GM21576 (cell line): ENCODE data around the gene MYH3.

Experiments
- ATAC-seq: cut with Tn5 transposase; IDR thresholded peaks from one replicate; pipeline ENCODE4 v1.9.1; 2021; ENCODE audit warnings: mild to moderate bottlenecking, moderate library complexity; ENCODE audit not compliant: unreplicated experiment

Gene MYH3

GRCh38 chr17:10649602-10650001 is 7.5 kb downstream of the MYH3 start:
- no peak for ATAC-seq

- ATAC-seq: no peak
Observed at GRCh38 chr17:10648956-10649355, 8.2 kb downstream of the MYH3 start.

- ATAC-seq: no peak
Observed at GRCh38 chr17:10648381-10648780, 8.7 kb downstream of the MYH3 start.

DNA sequence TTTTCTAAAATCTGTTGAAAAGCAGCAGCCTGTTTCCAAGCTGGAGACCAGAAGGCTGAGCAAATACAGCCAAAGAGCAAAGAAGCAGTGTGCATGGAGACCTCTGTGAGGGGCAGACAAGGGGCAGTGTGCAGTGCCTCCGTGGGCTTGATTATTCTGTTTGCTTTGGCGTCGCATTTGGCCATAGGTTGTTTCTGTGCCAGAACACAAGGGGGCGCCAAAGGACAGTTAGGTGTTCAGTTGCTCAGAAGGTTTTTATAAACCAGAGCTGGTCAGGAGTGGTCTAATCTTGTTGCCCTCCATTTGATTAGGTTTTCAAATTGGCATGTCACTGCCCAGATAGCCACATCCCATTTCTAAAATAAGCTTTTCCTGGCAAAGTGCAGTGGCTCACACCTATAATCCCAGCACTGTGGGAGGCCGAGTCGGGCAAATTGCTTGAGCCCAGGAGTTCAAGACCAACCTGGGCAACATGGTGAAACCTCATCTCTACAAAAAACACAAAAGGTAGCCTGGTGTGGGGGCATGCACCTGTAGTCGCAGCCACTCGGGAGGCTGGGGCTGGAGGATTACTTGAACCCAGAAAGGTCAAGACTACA is 10.6 kb downstream of the MYH3 start:
- ATAC-seq: peak; percentile 56

GRCh38 chr17:10640475-10640874 is 16.6 kb downstream of the MYH3 start:
- no peak for ATAC-seq

- ATAC-seq: no peak
Observed at GRCh38 chr17:10638151-10638550, 19.0 kb downstream of the MYH3 start.

DNA sequence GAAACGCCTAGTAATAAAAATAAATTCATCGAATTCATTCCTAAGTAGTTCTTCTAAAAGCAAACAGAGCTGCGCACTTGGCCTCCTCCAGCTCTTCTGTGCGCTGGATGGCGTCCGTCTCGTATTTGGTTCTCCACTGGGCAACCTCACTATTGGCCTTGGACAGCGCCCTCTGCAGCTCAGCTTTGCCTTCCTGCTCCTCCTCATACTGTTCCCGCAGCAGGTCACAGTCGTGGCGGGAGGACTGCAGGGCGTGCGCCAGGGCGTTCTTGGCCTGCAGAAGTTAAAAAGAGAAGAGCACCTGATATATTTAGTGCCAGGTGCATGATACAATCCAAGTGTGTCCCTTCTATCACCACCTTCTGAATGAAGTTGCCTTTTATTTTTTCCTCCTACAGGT is 21.8 kb downstream of the MYH3 start:
- no peak for ATAC-seq

- peak; percentile 93 for ATAC-seq
Observed at GRCh38 chr17:10633738-10634379, 23.2 kb downstream of the MYH3 start.

- no peak for ATAC-seq
Observed at GRCh38 chr17:10631701-10632100, 25.4 kb downstream of the MYH3 start.

DNA sequence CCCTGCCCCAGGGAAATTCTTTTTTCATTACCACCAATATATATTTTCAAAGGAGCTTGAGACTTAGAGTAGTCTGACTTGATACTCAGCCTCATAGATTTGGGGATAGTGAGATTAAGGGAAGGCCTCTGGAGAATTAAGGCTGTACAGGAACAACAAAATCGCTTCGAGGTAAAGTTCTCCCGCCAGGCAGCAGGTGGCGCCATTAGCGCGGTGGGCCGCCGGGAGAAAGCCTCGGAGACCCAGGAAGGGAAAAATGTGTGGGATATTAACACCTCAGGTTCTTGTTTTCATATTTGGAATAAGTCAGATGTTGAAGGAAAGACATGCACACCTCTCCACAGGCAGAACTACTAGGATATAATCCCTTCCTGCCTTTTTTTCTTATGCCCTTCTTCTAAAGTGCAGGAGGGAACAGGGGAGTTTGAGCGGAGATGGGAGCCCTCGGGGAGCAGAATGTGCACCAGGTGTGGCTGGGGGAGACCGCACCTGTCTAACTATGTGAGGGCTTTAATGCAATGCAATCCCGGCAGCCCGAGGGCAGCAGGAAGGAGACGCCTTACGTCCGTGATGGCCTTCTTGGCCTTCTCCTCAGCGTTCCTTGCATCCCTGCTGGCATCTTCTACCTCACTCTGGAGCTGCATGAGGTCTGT is 25.9 kb downstream of the MYH3 start:
- no peak for ATAC-seq

- no peak for ATAC-seq
Observed at GRCh38 chr17:10629706-10630105, 27.4 kb downstream of the MYH3 start.

GRCh38 chr17:10628756-10629155 is 28.4 kb downstream of the MYH3 start:
- no peak for ATAC-seq

DNA sequence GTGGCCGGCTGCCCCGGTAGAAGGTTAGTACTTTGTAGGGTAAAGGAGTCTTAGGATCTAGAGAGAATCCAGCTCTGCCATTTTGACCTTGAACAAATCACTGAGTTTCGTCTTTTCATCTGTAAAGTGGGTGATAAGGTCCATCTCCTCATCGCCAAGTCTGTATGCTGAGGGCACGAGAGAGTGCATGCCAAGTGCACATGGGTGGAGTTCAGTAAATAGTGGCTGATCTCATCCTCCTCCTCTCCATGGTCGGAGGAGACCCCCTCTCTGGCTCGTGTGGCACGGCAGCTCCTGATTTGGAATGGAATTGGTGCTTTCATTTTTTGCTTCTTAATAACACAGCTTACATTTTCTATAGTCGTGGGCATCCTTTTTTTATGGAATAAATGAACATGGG is 30.7 kb downstream of the MYH3 start:
- ATAC-seq: no peak

- no peak for ATAC-seq
Observed at GRCh38 chr17:10624969-10625368, 32.1 kb downstream of the MYH3 start.

DNA sequence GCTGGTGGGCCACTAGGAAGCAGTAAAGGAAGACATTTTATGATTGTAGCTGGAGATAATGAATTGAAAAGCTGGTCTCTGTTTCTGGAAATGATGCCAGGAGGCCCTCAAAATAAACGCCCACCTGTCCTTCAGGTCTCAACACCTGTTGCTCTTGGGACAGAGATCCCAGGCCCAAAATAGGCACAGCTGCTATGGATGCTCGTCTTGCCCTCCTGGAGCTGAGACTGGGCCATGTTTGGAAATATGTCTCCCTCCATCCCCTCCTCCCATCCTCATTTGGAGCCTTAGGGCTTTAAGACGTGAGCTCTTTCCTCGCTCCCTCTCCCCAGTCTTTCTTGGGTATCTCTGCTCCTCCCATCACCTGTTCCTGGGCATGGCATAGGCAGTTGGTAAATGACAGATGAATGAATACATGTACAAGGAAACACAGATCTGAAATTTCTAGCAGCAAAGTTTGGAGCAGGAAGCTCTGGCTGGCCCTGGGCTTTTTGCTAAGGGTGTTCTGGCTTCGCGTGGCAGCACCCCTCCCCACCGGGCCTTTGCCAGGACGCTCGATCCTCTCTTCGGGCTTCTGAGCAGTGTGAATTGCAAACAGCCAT is 33.3 kb downstream of the MYH3 start:
- no peak for ATAC-seq

GRCh38 chr17:10622617-10623485 is 34.3 kb downstream of the MYH3 start:
- ATAC-seq: no peak

DNA sequence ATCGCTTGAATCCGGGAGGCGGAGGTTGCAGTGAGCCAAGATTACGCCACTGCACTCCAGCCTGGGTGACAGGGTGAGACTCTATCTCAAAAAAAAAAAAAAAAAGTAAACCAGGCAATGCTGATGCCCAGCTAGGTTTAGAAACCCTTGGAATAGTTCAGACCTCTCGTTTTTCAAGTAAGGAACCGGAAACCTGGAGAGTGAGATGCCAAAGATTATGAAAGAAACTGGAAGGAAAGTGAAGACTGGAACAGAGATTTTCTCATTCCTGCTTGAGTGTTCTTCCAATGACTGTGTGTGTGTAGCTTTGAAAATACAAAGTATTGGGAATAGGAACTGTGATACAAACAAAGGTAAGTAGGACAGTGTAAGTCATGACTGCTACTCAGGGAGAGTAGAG is 35.7 kb downstream of the MYH3 start:
- ATAC-seq: no peak

GRCh38 chr17:10620823-10621222 is 36.3 kb downstream of the MYH3 start:
- no peak for ATAC-seq

GRCh38 chr17:10618202-10618635 is 38.9 kb downstream of the MYH3 start:
- ATAC-seq: no peak

DNA sequence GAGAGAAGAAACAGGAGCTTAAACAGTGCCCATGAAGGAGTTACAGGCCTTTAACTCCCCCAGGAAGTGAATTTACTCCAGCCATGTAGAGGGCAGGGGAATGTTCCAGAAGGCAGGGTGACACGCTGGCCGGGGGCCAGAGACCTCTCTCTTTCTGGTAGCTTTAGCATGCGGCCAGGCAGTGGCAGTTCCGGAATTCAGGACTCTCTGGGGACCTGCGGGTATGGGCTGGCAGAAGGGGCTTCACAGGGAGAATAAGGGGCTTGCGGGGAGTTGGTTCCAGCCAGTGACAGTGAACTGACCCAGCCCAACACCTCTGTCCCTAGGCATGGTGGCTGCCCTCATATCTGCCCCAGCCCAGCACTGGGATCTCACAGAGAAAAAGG is 40.0 kb downstream of the MYH3 start:
- ATAC-seq: no peak

DNA sequence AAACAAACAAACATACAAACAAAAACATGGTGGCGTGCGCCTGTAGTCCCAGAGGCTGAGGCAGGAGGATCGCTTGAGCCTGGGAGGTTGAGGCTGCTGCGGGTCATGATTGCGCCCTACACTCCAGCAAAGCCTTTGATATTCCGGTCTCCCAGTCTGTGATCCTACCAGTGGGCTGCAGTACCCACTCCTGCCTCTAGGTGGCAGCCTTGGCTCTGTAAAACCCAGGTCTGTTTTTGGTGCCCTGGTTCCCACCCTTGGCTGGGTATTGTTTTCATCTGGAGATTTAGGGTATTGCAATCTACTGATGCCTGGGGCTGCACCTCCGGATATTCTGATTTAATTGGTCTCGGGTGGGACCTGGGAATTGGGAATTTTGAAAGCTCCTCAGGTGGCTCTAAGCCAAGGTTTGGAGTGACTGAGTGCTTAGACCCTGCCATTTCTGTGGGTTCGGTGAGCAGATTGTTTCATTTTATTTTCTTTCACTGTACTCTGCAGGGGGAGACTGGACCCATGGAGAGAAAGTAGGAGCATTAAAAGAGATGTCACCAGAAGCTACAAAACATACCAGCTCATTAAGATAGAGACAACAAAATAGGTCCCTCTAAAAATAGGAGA is 40.5 kb downstream of the MYH3 start:
- no peak for ATAC-seq
